Neural progenitor cell (in vitro differentiated cells): ENCODE data around the gene CDK8.
"Not testable (repeated sequence)": the region's sequence is repeated elsewhere in the genome, so short reads cannot be mapped to it uniquely, and the experiment has no call there.

Experiments used
- CTCF ChIP-seq: fragments of 200-600 bp; sonication (generic); IDR thresholded peaks from 2 replicates; pipeline ENCODE4 v1.5.1; 2017; ENCODE audit warnings: antibody characterized with exemption, mild to moderate bottlenecking
- EZH2 ChIP-seq: fragments of 200-600 bp; sonication (generic); IDR thresholded peaks from 2 replicates; pipeline ENCODE4 v1.6.1; 2017; ENCODE audit warnings: antibody characterized with exemption, mild to moderate bottlenecking, moderate library complexity

DNA sequence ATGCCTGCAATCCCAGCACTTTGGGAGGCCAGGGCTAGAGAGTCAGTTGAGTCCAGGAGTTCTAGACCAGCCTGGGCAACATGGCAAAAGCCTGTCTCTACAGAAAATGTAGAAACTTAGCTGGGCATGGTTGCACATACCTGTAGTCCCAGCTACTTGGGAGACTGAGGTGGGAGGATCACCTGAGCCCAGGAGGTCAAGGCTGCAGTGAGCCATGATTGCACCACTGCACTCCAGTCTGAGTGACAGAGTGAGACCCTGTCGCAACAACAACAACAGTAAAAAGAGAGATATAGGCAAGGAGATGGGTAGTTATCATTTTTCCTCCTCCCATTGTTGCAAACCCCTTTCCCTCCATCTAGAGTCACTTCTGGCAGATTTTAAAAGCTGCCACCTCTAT lies 62.2 kb downstream of the CDK8 start:
- TF ChIP-seq CTCF, EZH2: not testable (repeated sequence)
